8988T (cell line): ENCODE data around the gene MT1B.

Experiments
- DNase-seq: peaks from one replicate; pipeline ENCODE4 v3.0.0; 2011

MT1B gene

DNA sequence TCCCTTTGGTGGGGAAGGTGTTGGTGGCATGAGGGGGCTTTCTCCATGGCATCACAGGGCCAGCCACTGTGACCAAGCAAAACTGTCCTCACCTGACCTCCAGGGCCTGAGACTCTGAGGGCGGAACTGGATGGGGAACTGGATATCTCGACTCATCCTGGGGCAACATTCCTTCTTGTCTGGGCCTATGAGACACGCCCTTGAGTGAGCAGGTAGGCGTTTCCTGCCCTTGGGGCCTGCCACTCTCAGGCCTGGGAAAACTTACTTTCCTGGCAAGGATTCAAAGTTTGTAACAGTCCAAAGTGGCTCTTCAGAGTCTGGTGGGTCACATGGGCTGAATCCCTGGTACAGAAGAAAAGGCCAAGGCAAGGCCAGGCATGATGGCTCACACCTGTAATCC lies 40.2 kb downstream of the MT1B start:
- DNase-seq: peak; percentile 44

DNA sequence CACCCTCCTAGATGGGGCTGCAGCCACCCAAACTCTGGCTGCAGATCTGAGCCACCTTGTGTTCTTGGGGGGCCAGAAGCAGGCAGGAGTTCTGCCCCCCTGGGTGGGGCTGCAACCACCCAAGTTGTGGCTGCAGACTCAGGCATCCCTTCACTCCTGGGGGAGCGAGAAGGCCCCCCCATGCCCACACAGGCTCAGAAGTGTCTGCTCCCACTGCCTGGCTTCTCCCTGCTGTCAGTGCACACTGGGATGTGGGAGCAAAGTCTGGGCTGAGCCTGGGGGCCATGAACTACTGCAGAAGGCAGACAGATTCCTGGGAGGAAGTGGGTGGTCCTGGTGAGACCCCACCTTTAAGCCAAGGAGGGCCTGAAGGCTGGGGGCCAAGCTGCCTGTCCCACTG lies 43.6 kb downstream of the MT1B start:
- DNase-seq: no peak

DNA sequence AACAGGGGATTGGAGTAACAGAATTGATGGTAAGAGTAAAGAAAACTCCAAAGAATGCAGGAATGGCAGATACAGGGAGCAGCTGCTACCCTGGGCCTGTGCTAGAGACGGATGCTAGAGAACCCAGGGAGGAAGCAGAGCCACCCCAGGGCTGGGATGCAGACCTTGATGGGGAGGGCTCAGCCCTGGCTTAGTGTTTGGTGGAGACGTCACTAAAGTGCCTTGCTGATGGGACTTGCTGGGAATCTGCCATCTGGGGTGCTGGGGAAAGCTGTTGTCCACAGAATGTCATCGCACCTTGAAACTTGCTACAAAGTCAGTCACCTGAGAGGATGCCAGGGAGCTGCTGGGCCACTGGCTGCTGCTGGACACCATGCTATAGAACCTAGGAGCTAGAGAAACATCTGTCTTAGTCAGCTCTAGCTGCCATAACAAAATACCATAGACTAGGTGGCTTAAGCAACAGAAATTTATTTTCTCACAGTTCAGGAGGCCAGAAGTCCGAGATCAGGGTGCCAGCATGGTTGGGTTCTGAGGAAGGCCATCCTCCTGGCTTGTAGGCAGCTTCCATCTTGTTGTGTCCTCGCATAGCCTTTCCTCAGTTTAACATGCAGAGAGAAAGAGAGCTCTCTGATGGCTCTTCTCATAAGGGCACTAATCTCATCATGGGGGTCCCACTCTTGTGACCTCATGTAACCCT lies 45.9 kb downstream of the MT1B start:
- DNase-seq: no peak

GRCh38 chr16:56700195-56700594 lies 48.5 kb downstream of the MT1B start:
- DNase-seq: no peak

GRCh38 chr16:56700631-56701030 lies 48.9 kb downstream of the MT1B start:
- DNase-seq: no peak

DNA sequence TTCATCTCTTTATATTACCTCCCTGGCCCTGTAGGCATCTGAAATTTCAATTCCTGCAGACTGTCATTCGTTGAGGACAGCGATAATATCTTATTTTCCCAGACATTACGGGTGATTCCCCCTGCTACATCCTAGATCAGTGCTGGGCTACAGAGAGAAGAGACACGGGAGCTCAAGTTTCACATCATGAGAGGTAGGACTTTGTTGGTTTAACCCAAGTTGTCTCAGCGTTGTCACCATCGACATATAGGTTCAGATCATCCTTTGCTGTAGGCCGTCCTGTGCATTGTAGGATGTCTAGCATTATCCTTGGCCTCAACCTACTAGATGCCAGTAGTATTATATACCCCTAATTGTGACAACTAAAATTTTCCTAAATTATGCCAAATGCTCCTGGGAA lies 49.8 kb downstream of the MT1B start:
- no peak for DNase-seq
